H9 (cell line): ENCODE data around the gene FAM163B. TPM values are rescaled to one million over a fixed set of nuclear protein-coding genes. Genes with fewer than 3 reads are reported as not detected.

ENCODE experiments used
- DNase-seq: peaks from one replicate; pipeline ENCODE4 v3.0.0-alpha.2; 2017
- H2AFZ ChIP-seq: one replicate; pipeline ENCODE4 v1.6.1; 2013; ENCODE audit warnings: mild to moderate bottlenecking, low read length, control low read depth, moderate library complexity
- H2AK5ac ChIP-seq: 2 replicates; pipeline ENCODE4 v1.6.1; 2013; ENCODE audit warnings: low read length, control low read depth, mixed read lengths; ENCODE audit not compliant: insufficient read length
- H2BK120ac ChIP-seq: one replicate; pipeline ENCODE4 v1.6.1; 2013; ENCODE audit warnings: low read depth, mild to moderate bottlenecking, low read length, control low read depth, inconsistent platforms; ENCODE audit not compliant: poor library complexity, severe bottlenecking
- H2BK12ac ChIP-seq: 2 replicates; pipeline ENCODE4 v1.6.1; 2013; ENCODE audit warnings: low read length, control low read depth, mixed read lengths, low read depth; ENCODE audit not compliant: insufficient read length
- H2BK15ac ChIP-seq: 2 replicates; pipeline ENCODE4 v1.6.1; 2013; ENCODE audit warnings: low read depth, low read length, control low read depth
- H2BK20ac ChIP-seq: one replicate; pipeline ENCODE4 v1.6.1; 2013; ENCODE audit warnings: low read depth, mild to moderate bottlenecking, low read length, control low read depth, inconsistent platforms; ENCODE audit not compliant: poor library complexity, severe bottlenecking
- H2BK5ac ChIP-seq: 2 replicates; pipeline ENCODE4 v1.6.1; 2013; ENCODE audit warnings: low read length, control low read depth, mixed read lengths; ENCODE audit not compliant: insufficient read length
- H3K14ac ChIP-seq: 2 replicates; pipeline ENCODE4 v1.6.1; 2013; ENCODE audit warnings: low read length, control low read depth; ENCODE audit not compliant: insufficient read depth
- H3K18ac ChIP-seq: 2 replicates; pipeline ENCODE4 v1.6.1; 2013; ENCODE audit warnings: low read depth, mild to moderate bottlenecking, mixed read lengths, low read length, control low read depth; ENCODE audit not compliant: insufficient read length
- H3K23ac ChIP-seq: 2 replicates; pipeline ENCODE4 v1.6.1; 2013; ENCODE audit warnings: low read length, control low read depth, mixed read lengths, low read depth; ENCODE audit not compliant: insufficient read length
- H3K23me2 ChIP-seq: 2 replicates; pipeline ENCODE4 v1.6.1; 2013; ENCODE audit warnings: low read depth, mild to moderate bottlenecking, mixed read lengths, low read length, control low read depth; ENCODE audit not compliant: insufficient read length, poor library complexity, severe bottlenecking
- H3K27ac ChIP-seq: 2 replicates; pipeline ENCODE4 v1.5.1; 2013; ENCODE audit warnings: low read length, control low read depth, mixed read lengths, low read depth; ENCODE audit not compliant: insufficient read length
- H3K27me3 ChIP-seq: 2 replicates; pipeline ENCODE4 v1.6.1; 2013; ENCODE audit warnings: low read length, control low read depth, inconsistent platforms; ENCODE audit not compliant: insufficient read depth
- H3K4ac ChIP-seq: 2 replicates; pipeline ENCODE4 v1.6.1; 2013; ENCODE audit warnings: low read depth, mild to moderate bottlenecking, control low read depth, inconsistent platforms, low read length, moderate library complexity
- H3K4me1 ChIP-seq: 2 replicates; pipeline ENCODE4 v1.6.1; 2013; ENCODE audit warnings: low read length, control low read depth, inconsistent platforms; ENCODE audit not compliant: insufficient read depth
- H3K4me2 ChIP-seq: 2 replicates; pipeline ENCODE4 v1.6.1; 2013; ENCODE audit warnings: low read length, control low read depth, mixed read lengths; ENCODE audit not compliant: insufficient read length, insufficient read depth
- H3K56ac ChIP-seq: 2 replicates; pipeline ENCODE4 v1.6.1; 2013; ENCODE audit warnings: low read depth, mild to moderate bottlenecking, mixed read lengths, low read length, control low read depth; ENCODE audit not compliant: insufficient read length
- H3K79me1 ChIP-seq: 2 replicates; pipeline ENCODE4 v1.6.1; 2013; ENCODE audit warnings: low read depth, mild to moderate bottlenecking, moderate library complexity, low read length, control low read depth, inconsistent platforms; ENCODE audit not compliant: insufficient read depth, poor library complexity, severe bottlenecking
- H3K79me2 ChIP-seq: 2 replicates; pipeline ENCODE4 v1.6.1; 2013; ENCODE audit warnings: low read length, control low read depth, inconsistent platforms; ENCODE audit not compliant: insufficient read depth
- H3K9ac ChIP-seq: 2 replicates; pipeline ENCODE4 v1.6.1; 2013; ENCODE audit warnings: low read length, control low read depth, mixed read lengths; ENCODE audit not compliant: insufficient read length; ENCODE audit errors: extremely low read depth
- H3K9me3 ChIP-seq: one replicate; pipeline ENCODE4 v1.6.1; 2013; ENCODE audit warnings: low read depth, low read length, inconsistent platforms; ENCODE audit not compliant: control insufficient read depth
- H3T11ph ChIP-seq: one replicate; pipeline ENCODE4 v1.6.1; 2013; ENCODE audit warnings: mild to moderate bottlenecking, low read length, control low read depth, inconsistent platforms
- H4K20me1 ChIP-seq: one replicate; pipeline ENCODE4 v1.6.1; 2013; ENCODE audit not compliant: control insufficient read depth, insufficient read length, insufficient read depth
- H4K5ac ChIP-seq: 2 replicates; pipeline ENCODE4 v1.6.1; 2013; ENCODE audit warnings: low read depth, mild to moderate bottlenecking, mixed read lengths, low read length, control low read depth; ENCODE audit not compliant: insufficient read length
- H4K8ac ChIP-seq: replicated peaks from 2 replicates; pipeline ENCODE4 v1.6.1; 2013; ENCODE audit warnings: low read length, control low read depth, mixed read lengths, low read depth; ENCODE audit not compliant: insufficient read length
- H4K91ac ChIP-seq: 2 replicates; pipeline ENCODE4 v1.6.1; 2013; ENCODE audit warnings: low read depth, mild to moderate bottlenecking, moderate library complexity, mixed read lengths, low read length, control low read depth; ENCODE audit not compliant: insufficient read length
- H3K27ac Mint-ChIP-seq, 3 experiments: 2 replicates in 2 of 3; 3 replicates in 1 of 3; pipeline ENCODE4 v1.8.0; 2020 to 2021; ENCODE audit warnings: mixed read lengths in 3 of 3, mild to moderate bottlenecking in 1 of 3, moderate library complexity in 1 of 3
- H3K27me3 Mint-ChIP-seq: 2 replicates; pipeline ENCODE4 v1.8.0; 2021; ENCODE audit warnings: low read depth, mild to moderate bottlenecking, moderate library complexity, mixed read lengths
- H3K36me3 Mint-ChIP-seq, 3 experiments: 2 replicates in 2 of 3; 3 replicates in 1 of 3; pipeline ENCODE4 v1.8.0; 2020 to 2021; ENCODE audit warnings: low read depth in 3 of 3, mixed read lengths in 3 of 3; ENCODE audit not compliant: insufficient read depth in 1 of 3
- H3K4me1 Mint-ChIP-seq, 2 experiments: 2 replicates each; pipeline ENCODE4 v1.8.0; 2020; ENCODE audit warnings: mixed read lengths in 2 of 2
- H3K4me3 Mint-ChIP-seq, 2 experiments: 2 replicates in 1 of 2; 3 replicates in 1 of 2; pipeline ENCODE4 v1.8.0; 2020 to 2021; ENCODE audit warnings: mild to moderate bottlenecking in 2 of 2, mixed read lengths in 2 of 2, moderate library complexity in 1 of 2
- H3K9me3 Mint-ChIP-seq, 2 experiments: 2 replicates in 1 of 2; 3 replicates in 1 of 2; pipeline ENCODE4 v1.8.0; 2020; ENCODE audit warnings: mild to moderate bottlenecking in 2 of 2, mixed read lengths in 2 of 2, moderate library complexity in 1 of 2
- CTCF ChIP-seq: fragments of 200-600 bp; sonication (generic); conservative IDR thresholded peaks from 3 replicates; pipeline ENCODE4 v1.8.0; 2021; ENCODE audit warnings: antibody characterized with exemption, mild to moderate bottlenecking
- WGBS: extraction: QIAGEN DNeasy Blood & Tissue Kit; methylation state at CpG from one replicate; pipeline ENCODE4 v1.1.7; 2013; ENCODE audit warnings: missing lambda C conversion rate, low lambda C conversion rate, mixed read lengths; ENCODE audit not compliant: insufficient read length; ENCODE audit errors: extremely low coverage; 5-methylcytosine and 5-hydroxymethylcytosine counted together
- total RNA-seq: library from RNA; stranded (reverse); gene quantifications from 2 replicates; pipeline ENCODE4 v1.2.1, GENCODE V29; 2021

FAM163B gene
- total RNA-seq, 1 experiment from 2014 or later = 0.39 TPM

DNA sequence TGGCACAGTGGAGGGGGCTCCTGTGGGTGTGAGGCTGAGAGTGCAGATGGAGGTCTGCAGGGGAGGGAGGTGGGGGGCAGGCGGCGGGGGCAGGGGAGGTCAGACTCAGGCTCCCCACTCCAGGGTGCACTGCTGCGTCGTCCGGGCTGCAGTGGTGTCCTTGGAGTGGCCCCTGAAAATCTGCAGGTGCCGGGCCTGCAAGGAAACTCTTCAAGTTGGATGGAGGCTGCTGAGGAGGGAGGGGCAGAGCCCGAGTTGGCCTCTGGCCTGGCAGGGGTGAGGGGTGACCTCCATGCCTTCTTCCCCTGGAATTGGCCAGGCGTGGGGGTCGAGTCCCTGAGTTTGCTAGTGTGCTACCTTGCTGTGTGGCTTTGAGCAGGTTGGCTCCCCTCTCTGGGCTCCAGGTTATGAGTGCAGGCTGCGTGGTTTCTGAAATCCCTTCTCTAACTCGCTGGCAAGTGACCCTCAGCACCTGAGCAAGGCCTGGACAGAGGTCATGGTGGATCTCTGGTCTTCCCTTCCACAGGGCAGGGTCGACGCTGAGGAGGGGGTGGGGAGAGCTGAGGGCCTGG, 73.8 kb downstream of the FAM163B start:
- peaks cover 23% of the 10 kb centered on the region for H3K27me3 Mint-ChIP-seq
- no peak overlapping the region for H3K56ac ChIP-seq
- no peak overlapping the region for H4K91ac ChIP-seq
- no peak for DNase-seq
- peaks cover 23 to 38% of the 10 kb centered on the region in 2 experiments for H3K4me1 Mint-ChIP-seq
- H3K23me2 ChIP-seq = peaks cover 9% of the 10 kb centered on the region
- no peak for TF ChIP-seq CTCF
- no peaks in the 10 kb centered on the region for H3K9me3 ChIP-seq
- no peak overlapping the region for H3K23ac ChIP-seq
- no peak overlapping the region for H4K8ac ChIP-seq
- no peak overlapping the region for H2BK15ac ChIP-seq
- no peaks in the 10 kb centered on the region for H3K79me2 ChIP-seq
- H3K79me1 ChIP-seq = no peaks in the 10 kb centered on the region
- no peak overlapping the region for H3K27ac Mint-ChIP-seq
- H2BK120ac ChIP-seq = no peak overlapping the region
- H2AFZ ChIP-seq = no peak overlapping the region
- H2AK5ac ChIP-seq = no peak overlapping the region
- no peaks in the 10 kb centered on the region for H3K36me3 Mint-ChIP-seq
- peaks cover 7% of the 10 kb centered on the region; the same call in 1 of the 2 replicates for H3K4me1 ChIP-seq
- WGBS = no CpG with 5 or more reads among the region's 13 CpGs
- H2BK12ac ChIP-seq = no peak overlapping the region
- H3K9me3 Mint-ChIP-seq = no peaks in the 10 kb centered on the region
- H3K27ac ChIP-seq = no peak overlapping the region
- no peak overlapping the region for H3K18ac ChIP-seq
- H3K4ac ChIP-seq = no peak overlapping the region
- H4K20me1 ChIP-seq = no peaks in the 10 kb centered on the region
- no peak overlapping the region for H3T11ph ChIP-seq
- H2BK5ac ChIP-seq = no peak overlapping the region
- H2BK20ac ChIP-seq = no peak overlapping the region
- peak overlapping the region; percentile 27 for H3K4me2 ChIP-seq
- H3K27me3 ChIP-seq = no peaks in the 10 kb centered on the region; the same call in 1 of the 2 replicates
- H4K5ac ChIP-seq = no peak overlapping the region
- H3K9ac ChIP-seq = no peak overlapping the region
- H3K4me3 Mint-ChIP-seq = peak overlapping the region in 1 of 2 experiments; percentile 53; a peak in 1 of 5 replicates
- no peak overlapping the region for H3K14ac ChIP-seq
